Measurements from ENCODE around the gene USP40. TPM values are rescaled to one million over a fixed set of nuclear protein-coding genes. Genes with fewer than 3 reads are reported as not detected.

USP40 gene
- total RNA-seq, 1 experiment from 2014 or later: 127 TPM

DNA sequence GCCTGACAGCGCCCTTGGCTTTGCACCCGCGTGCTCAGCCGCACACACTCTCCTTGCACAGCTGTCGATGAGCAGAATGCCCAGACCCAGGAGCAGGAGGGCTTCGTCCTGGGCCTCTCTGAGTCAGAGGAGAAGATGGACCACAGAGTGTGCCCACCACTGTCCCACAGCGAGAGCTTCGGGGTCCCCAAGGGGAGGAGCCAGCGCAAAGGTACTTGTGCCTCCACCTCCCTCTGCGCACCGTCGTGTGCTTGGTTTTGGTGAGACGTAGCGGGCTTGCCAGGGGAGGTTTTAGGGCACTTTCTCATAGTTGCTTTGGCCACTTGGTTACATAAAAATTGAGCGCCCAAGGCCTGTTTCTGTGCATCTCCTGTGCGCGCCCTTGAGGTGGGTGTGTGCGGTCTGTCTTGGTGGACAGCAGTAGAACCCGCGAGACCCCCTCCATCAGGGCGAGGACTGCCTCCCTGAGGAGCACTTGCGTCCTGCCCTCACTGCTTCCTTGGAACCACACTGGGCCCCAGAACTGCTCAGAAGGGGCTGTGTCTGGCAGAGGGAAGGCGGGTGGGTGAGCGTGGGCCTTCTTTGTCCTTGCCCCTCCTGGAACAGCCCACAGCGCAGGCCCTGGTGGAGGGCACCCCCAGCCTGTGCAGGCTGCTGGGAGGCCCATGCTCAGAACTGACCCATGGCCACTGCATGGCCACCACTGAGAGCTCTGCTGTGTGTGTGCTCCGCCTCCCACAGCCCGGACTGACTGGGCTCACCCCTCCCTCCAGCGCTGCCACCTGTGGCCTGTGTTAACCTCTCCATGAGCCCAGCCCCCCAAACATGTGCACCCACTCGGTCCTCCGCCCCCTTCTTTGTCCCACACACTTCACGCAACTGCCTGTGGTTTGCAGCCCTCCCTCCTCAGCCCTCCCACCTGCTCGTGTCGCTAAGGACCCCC, 116.4 kb downstream of the USP40 start:
- no peak for TF ChIP-seq EZH2 (IDR thresholded peaks at IDR 0.05; ENCODE audit: low read depth)
- TF ChIP-seq, protein P1, sequence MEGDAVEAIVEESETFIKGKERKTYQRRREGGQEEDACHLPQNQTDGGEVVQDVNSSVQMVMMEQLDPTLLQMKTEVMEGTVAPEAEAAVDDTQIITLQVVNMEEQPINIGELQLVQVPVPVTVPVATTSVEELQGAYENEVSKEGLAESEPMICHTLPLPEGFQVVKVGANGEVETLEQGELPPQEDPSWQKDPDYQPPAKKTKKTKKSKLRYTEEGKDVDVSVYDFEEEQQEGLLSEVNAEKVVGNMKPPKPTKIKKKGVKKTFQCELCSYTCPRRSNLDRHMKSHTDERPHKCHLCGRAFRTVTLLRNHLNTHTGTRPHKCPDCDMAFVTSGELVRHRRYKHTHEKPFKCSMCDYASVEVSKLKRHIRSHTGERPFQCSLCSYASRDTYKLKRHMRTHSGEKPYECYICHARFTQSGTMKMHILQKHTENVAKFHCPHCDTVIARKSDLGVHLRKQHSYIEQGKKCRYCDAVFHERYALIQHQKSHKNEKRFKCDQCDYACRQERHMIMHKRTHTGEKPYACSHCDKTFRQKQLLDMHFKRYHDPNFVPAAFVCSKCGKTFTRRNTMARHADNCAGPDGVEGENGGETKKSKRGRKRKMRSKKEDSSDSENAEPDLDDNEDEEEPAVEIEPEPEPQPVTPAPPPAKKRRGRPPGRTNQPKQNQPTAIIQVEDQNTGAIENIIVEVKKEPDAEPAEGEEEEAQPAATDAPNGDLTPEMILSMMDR (conservative IDR thresholded peaks at IDR 0.05): no peak
- H3F3A ChIP-seq (ENCODE audit: insufficient read depth, low read depth): no peaks in the 10 kb centered on the region
- no peak for DNase-seq
- intact Hi-C loops (cut with micrococcal nuclease; ENCODE audit: unreplicated experiment): no loop called here
- no TSS peak for BruUV-seq (replicated peaks)
- H3K27me3 ChIP-seq (ENCODE audit: insufficient read depth, low read depth): no peaks in the 10 kb centered on the region
- no peaks in the 10 kb centered on the region for H3K9me3 ChIP-seq (ENCODE audit: insufficient read depth, low read depth)
- POLR2A ChIA-PET (ENCODE audit: unreplicated experiment): no interaction called here
- no peaks in the 10 kb centered on the region for H3K79me2 ChIP-seq (ENCODE audit: low read depth)
- peaks cover 26% of the 10 kb centered on the region for H3K36me3 ChIP-seq (ENCODE audit: low read depth)
- H3K27ac ChIP-seq: no peak overlapping the region
- CTCF ChIA-PET: no interaction called here
- H3K4me1 ChIP-seq (replicated peaks; ENCODE audit: insufficient read depth): no peaks in the 10 kb centered on the region
- no peaks in the 10 kb centered on the region for H3K9me2 ChIP-seq (ENCODE audit: insufficient read depth)
- no peaks in the 10 kb centered on the region for H4K20me1 ChIP-seq (ENCODE audit: insufficient read depth)
- H3K4me3 ChIP-seq: no peak overlapping the region
- no peak overlapping the region for H3K4me2 ChIP-seq
- H2AFZ ChIP-seq: no peak overlapping the region

DNA sequence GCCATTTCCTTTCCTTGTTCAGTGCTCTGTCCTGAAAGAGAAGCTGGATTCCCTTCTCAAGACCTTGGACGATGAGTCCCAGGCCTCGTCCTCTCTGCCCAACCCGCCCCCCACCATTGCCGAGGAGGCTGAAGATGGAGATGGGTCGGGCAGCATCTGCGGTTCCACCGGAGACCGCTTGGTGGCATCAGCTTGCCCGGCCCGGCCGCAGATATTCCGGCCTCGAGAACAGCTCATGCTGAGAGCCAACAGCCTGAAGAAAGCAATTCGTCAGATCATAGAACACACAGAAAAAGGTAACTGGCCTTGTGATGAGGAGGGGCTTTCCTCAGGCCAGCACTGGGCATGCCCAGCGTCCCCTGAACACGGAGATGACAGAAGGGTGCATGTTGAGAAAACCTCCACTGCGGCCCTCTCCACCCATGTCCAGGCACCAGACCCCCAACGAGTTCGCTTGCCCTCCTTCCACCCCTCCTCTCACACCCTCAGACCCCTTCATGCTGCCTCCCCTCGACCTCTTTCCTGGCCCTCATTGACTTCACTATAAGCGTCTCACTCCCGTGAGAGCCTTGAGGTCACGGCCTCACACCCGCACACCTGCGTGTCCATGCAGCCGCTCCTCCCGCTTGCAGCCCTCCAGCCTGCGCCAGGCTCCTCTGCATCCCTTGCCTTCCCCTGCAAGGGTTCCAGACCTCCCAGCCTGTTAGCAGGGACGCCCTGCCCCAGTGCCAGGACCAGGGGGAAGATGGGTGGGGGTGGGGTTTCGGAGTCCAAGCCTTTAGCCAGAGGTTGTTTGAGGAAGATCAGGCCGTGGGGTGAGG, 117.3 kb downstream of the USP40 start:
- intact Hi-C loops (cut with micrococcal nuclease; ENCODE audit: unreplicated experiment): no loop called here
- no peak overlapping the region for H3K4me3 ChIP-seq
- peak in 1 of 2 experiments; percentile 34 for DNase-seq
- H3K36me3 ChIP-seq (ENCODE audit: low read depth): peaks cover 19% of the 10 kb centered on the region
- no peaks in the 10 kb centered on the region for H3F3A ChIP-seq (ENCODE audit: insufficient read depth, low read depth)
- H3K4me1 ChIP-seq (replicated peaks; ENCODE audit: insufficient read depth): no peaks in the 10 kb centered on the region
- no TSS peak for BruUV-seq (replicated peaks)
- no peak overlapping the region for H3K27ac ChIP-seq
- TF ChIP-seq EZH2 (IDR thresholded peaks at IDR 0.05; ENCODE audit: low read depth): no peak
- TF ChIP-seq, protein P1 (conservative IDR thresholded peaks at IDR 0.05): peak; percentile 75
- CTCF ChIA-PET: interaction anchor here (0.9 to 1.4 kb wide), 3 partner anchors 33 to 384 kb away, joined by 3 to 4 read pairs (median 3); no protein-coding TSS in a partner anchor
- H3K4me2 ChIP-seq: no peak overlapping the region
- no peaks in the 10 kb centered on the region for H3K9me3 ChIP-seq (ENCODE audit: insufficient read depth, low read depth)
- POLR2A ChIA-PET (ENCODE audit: unreplicated experiment): interaction anchor here (0.6 kb wide), 1 partner anchor 246 kb away, joined by 9 read pairs; no protein-coding TSS in a partner anchor
- H2AFZ ChIP-seq: no peak overlapping the region
- H4K20me1 ChIP-seq (ENCODE audit: insufficient read depth): no peaks in the 10 kb centered on the region
- H3K79me2 ChIP-seq (ENCODE audit: low read depth): 0 out of 2 replicates have a peak, but pooled peaks cover 4% of the 10 kb centered on the region
- no peaks in the 10 kb centered on the region for H3K9me2 ChIP-seq (ENCODE audit: insufficient read depth)
- no peaks in the 10 kb centered on the region for H3K27me3 ChIP-seq (ENCODE audit: insufficient read depth, low read depth)

DNA sequence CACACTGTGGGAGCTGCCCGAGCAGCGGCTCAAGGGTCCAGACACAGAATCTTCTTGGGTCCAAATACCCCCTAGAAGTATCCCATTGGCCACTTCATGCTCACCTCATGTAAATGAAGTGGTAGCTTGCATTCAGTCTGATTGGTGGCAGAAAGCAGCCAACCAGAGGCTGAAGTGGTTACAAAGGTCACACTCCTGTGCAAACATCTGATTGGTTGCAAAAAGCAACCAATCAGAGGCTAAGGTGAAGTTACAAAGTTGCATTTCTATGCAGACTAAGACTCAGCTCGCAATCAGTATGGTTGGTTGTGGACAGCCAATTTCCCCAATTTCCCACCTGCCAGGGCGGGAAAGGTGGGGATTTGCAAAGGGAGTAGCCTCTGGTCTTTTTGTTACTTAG, 118.0 kb downstream of the USP40 start:
- Histone ChIP-seq H3K4me2 (no peak overlapping the region), H3K27ac (no peak overlapping the region), H3K9me2 (ENCODE audit: insufficient read depth) (no peaks in the 10 kb centered on the region), H3K4me3 (no peak overlapping the region), H3K4me1 (replicated peaks; ENCODE audit: insufficient read depth) (no peaks in the 10 kb centered on the region), H3K36me3 (ENCODE audit: low read depth) (peaks cover 19% of the 10 kb centered on the region), H3K9me3 (ENCODE audit: insufficient read depth, low read depth) (no peaks in the 10 kb centered on the region), H3K79me2 (ENCODE audit: low read depth) (0 out of 2 replicates have a peak, but pooled peaks cover 9% of the 10 kb centered on the region), H3K27me3 (ENCODE audit: insufficient read depth, low read depth) (no peaks in the 10 kb centered on the region), H2AFZ (no peak overlapping the region), H3F3A (ENCODE audit: insufficient read depth, low read depth) (no peaks in the 10 kb centered on the region), H4K20me1 (ENCODE audit: insufficient read depth) (0 out of 2 replicates have a peak, but pooled peaks cover 3% of the 10 kb centered on the region)
- intact Hi-C loops (cut with micrococcal nuclease; ENCODE audit: unreplicated experiment): loop anchor here (1.0 kb wide), 1 partner anchor 384 kb away; no protein-coding TSS in a partner anchor
- POLR2A ChIA-PET (ENCODE audit: unreplicated experiment): interaction anchor here (0.6 kb wide), 3 partner anchors 117 to 247 kb away, joined by 3 to 9 read pairs (median 3); no protein-coding TSS in a partner anchor
- no TSS peak for BruUV-seq (replicated peaks)
- no peak for TF ChIP-seq EZH2 (IDR thresholded peaks at IDR 0.05; ENCODE audit: low read depth)
- DNase-seq: no peak
- CTCF ChIA-PET: interaction anchor here (0.5 to 1.4 kb wide), 4 partner anchors 32 to 1542 kb away, joined by 3 to 6 read pairs (median 4); no protein-coding TSS in a partner anchor

Data from PC-9 (cell line).